ENCODE results near the gene ACOT13. TPM values are rescaled to one million over a fixed set of nuclear protein-coding genes. Genes with fewer than 3 reads are reported as not detected.
"Not testable (repeated sequence)": the region's sequence is repeated elsewhere in the genome, so short reads cannot be mapped to it uniquely, and the experiment has no call there.

Gene ACOT13
- total RNA-seq, 1 donor = 5.2 TPM

DNA sequence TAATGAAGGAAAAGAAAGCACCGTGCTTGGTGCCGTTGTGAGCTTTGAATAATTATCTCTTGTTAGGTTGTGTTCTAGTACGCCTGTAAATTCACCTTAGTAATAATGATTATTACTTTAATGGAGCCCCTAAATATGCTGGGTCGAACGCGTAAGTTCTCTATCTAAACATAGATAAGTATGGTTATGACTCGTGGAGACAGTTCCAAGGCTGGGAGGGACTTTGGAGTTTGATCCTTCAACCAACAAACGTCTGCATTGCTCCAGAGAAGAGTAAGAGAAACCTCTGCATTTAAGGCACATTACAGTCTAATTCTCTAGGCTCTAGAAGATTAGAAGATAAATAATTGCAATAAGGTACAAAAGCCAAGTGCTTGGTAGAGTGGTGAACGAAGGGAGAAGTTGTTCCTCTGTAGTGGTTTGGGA, 514 bp downstream of the ACOT13 start:
- peak; percentile 44 for DNase-seq (ENCODE audit: low read depth)
- peak overlapping the region; percentile 99 for H3K4me3 ChIP-seq (ENCODE audit: low read depth, low read length)
- TF ChIP-seq, protein P1, sequence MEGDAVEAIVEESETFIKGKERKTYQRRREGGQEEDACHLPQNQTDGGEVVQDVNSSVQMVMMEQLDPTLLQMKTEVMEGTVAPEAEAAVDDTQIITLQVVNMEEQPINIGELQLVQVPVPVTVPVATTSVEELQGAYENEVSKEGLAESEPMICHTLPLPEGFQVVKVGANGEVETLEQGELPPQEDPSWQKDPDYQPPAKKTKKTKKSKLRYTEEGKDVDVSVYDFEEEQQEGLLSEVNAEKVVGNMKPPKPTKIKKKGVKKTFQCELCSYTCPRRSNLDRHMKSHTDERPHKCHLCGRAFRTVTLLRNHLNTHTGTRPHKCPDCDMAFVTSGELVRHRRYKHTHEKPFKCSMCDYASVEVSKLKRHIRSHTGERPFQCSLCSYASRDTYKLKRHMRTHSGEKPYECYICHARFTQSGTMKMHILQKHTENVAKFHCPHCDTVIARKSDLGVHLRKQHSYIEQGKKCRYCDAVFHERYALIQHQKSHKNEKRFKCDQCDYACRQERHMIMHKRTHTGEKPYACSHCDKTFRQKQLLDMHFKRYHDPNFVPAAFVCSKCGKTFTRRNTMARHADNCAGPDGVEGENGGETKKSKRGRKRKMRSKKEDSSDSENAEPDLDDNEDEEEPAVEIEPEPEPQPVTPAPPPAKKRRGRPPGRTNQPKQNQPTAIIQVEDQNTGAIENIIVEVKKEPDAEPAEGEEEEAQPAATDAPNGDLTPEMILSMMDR (IDR thresholded peaks at IDR 0.05; ENCODE audit: insufficient read depth, low read depth, low read length) = no peak

DNA sequence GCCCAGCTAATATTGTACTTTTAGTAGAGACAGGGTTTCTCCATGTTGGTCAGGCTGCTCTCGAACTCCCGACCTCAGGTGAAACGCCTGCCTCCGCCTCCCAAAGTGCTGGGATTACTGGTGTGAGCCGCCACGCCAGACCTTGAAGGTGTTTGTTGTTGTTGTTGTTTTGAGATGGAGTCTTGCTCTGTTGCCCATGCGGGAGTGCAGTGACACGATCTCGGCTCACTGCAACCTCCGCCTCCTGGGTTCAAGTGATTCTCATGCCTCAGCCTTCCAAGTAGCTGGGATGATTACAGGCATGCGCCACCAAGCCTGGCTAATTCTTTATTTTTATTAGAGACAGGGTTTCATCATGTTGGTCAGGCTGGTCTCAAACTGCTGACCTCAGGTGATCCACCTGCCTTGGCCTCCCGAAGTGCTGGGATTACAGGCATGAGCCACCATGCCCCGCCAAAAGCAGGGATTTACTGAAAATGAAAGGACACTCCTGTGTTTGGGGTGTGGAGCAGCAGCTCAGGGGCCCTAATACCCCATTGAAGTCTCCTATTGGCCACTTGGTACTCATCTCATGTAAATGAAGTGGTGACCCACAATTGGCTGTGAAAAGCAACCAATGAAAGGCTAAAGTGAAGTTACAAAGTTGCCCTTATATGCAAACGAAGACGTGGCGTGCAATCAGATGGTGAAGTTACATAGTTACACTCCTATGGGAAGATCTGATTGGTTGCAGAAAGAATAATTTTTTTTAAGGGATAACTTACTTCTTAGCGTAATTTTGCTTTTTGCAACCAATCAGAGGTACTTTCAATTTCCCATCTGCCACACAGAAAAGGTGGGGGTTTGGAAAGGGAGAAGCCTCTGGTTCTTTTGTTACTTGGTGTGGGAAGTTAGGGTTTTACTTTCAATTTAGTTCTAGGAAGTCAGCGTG, 1.5 kb downstream of the ACOT13 start:
- not testable (repeated sequence) for DNase-seq (ENCODE audit: low read depth); H3K4me3 ChIP-seq (ENCODE audit: low read depth, low read length)

DNA sequence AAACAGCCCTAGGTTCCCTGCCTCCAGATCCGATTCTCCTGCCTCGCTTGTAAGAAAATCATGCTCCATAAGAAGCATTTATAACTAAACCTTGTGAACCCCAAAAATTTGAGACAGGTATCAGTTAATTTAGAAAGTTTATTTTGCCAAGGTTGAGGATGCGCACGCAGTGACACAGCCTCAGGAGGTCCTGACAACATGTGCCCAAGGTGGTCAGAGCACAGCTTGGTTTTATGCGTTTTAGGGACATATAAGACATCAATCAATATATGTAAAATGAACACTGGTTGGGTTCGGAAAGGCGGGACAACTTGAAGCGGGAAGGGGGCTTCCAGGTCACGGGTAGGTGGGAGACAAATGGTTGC, 2.1 kb downstream of the ACOT13 start:
- DNase-seq (ENCODE audit: low read depth) = no peak
- TF ChIP-seq, protein P1 (IDR thresholded peaks at IDR 0.05; ENCODE audit: insufficient read depth, low read depth, low read length) = no peak
- H3K4me3 ChIP-seq (ENCODE audit: low read depth, low read length) = no peak overlapping the region

DNA sequence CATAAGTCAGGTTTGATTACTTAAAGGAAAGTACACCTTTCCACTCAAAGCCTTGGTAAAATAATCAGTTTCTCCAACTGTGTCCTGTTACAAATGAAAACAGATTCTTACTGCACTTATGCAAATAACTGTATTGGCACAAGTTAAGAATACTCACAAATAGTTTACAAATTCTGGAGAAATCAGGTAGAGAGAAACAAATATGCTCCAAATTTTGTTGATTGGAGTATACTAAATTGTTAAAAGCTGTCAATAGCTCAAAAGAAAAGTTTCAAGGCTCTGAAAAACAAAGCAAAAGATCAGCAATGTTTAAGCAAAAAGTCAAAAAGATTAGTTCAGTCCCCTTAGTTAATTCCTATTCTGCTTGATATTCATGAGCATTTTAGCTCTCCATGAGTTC, 3.6 kb downstream of the ACOT13 start:
- H3K4me3 ChIP-seq (ENCODE audit: low read depth, low read length); DNase-seq (ENCODE audit: low read depth): not testable (repeated sequence)

DNA sequence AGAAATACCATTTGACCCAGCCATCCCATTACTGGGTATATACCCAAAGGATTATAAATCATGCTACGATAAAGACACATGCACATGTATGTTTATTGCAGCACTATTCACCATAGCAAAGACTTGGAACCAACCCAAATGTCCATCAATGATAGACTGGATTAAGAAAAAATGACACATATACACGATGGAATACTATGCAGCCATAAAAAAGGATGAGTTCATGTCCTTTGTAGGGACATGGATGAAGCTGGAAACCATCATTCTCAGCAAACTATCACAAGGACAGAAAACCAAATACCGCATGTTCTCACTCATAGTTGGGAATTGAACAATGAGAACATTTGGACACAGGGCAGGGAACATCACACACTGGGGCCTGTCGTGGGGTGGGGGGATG, 4.2 kb downstream of the ACOT13 start:
- not testable (repeated sequence) for H3K4me3 ChIP-seq (ENCODE audit: low read depth, low read length); DNase-seq (ENCODE audit: low read depth)

DNA sequence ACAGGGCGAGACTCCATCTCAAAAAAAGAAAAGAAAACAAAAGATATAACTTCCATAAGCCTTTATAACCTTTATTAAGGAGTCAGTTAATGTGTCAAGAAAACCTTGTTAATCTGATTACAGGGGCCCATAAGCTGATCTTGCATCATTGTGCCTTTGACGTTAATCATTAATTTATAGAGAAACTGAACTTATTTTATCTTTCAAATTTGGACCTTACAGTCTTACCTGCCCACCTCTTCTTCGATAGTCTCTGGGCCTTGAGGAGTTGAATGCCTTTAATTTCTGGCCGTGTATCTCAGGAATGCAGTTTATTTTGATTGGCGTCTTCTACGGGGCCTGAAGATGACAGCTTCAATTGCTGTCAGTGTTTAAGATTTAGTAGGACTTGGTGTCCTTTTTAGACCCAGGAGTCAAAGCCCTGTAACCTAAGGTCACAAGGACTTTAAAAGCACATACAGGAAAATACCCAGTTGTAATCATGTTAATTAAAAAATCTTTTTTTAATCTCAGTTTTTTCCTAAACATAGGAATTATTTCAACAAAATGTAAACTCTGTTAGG, 5.8 kb downstream of the ACOT13 start:
- H3K4me3 ChIP-seq (ENCODE audit: low read depth, low read length) = no peak overlapping the region
- no peak for DNase-seq (ENCODE audit: low read depth)
- TF ChIP-seq, protein P1 (IDR thresholded peaks at IDR 0.05; ENCODE audit: insufficient read depth, low read depth, low read length) = no peak

DNA sequence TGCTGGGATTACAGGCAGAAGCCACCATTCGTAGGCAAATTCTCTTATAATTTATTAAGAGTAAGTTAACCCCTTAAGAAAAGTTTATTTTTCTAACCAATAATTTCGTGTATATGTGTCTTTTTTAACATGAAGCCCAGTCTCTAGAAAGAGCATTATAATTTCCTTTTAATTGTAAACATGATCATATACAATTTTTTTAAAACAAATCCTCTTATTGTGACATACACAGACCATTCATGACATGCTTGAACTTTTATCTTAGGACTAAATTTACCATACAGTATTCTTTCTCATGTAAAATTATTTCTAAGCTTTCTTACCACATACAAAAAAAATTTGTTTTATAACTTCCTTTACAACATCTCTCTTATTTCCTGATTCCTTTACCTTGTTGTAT, 6.7 kb downstream of the ACOT13 start:
- DNase-seq (ENCODE audit: low read depth) = no peak
- H3K4me3 ChIP-seq (ENCODE audit: low read depth, low read length) = no peak overlapping the region
- TF ChIP-seq, protein P1 (IDR thresholded peaks at IDR 0.05; ENCODE audit: insufficient read depth, low read depth, low read length) = no peak

DNA sequence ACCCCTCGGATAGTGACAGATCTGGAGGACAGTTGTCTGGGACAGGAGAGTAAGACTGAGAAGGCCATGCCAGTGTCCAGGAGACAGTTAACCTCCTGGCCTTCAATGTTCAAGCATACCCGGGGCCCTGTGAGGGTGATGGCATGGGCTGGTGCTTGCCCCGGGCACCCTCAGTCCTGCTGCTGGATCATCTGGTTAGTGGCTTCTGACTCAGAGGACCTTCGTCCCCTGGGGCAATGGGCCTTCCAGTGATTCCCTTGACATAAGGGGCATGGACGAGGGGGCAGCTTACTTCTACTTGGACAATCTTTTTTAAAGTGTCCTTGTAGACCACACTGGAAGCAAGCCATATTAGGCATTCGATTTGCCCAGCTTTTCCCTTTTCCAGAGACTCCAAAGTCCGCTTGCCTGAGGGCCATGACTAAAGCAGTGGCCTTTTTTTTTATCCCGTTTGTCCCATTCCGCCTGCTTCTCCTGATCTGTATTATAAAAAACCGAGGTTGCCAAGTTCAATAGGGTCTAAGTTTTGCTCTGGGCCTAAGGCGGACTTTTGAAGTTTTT, 12.0 kb downstream of the ACOT13 start:
- DNase-seq (ENCODE audit: low read depth); H3K4me3 ChIP-seq (ENCODE audit: low read depth, low read length): not testable (repeated sequence)

DNA sequence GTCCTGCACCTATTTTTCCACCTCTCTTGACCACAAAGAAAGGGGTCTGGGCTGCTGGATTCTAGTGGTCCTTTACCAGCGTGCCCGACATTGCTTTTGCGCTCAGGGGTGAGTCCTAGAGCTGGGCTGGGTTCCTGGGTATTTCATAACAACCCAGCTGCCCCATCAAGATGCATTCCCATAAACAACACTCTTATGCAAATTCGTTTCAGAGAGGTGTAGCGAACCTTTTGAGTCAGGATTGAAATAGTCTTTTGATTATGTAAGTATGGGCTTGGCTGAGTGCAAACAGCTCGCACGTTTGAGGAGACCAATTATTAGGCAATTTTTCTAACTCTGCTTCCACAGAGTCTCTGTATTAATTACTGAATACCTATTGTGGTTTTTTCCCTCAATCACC, 13.7 kb downstream of the ACOT13 start:
- no peak overlapping the region for H3K4me3 ChIP-seq (ENCODE audit: low read depth, low read length)
- no peak for DNase-seq (ENCODE audit: low read depth)
- TF ChIP-seq, protein P1 (IDR thresholded peaks at IDR 0.05; ENCODE audit: insufficient read depth, low read depth, low read length) = no peak
